ENCODE results near the gene RNU1-1.
"Not testable (repeated sequence)": the region's sequence is repeated elsewhere in the genome, so short reads cannot be mapped to it uniquely, and the experiment has no call there.

DNA sequence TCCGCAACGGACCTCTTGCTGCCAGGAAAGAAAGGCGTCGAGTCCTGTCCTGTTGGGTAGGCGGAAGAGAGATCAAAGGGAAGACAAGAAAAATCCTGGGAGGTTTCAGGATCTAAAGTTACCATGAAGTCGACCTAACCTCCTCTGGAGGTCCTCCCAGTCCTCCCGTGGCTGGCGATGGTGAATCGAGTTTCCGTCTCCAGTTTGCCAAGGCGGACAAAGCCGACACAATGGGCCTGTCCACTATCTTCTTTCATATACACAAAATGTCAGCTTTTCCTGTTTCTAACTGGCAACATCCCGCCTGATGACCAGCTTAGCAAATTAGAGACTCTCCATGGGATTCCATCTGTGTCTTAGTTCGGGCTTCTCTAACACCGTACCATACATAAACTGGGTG, 22.7 kb upstream of the RNU1-1 start:
- not testable (repeated sequence) for TF ChIP-seq CTCF (conservative IDR thresholded peaks at IDR 0.05; ENCODE audit: low read length); EZH2phosphoT487 (IDR thresholded peaks at IDR 0.05; ENCODE audit: borderline replicate concordance, low read depth, low read length)

Data from OCI-LY7 (cell line).